GM19328 (cell line): ENCODE results near the gene BRIP1.

Experiments used
- ATAC-seq: cut with Tn5 transposase; IDR thresholded peaks from one replicate; pipeline ENCODE4 v1.9.1; 2021; ENCODE audit warnings: mild to moderate bottlenecking, moderate library complexity; ENCODE audit not compliant: unreplicated experiment

Gene BRIP1

DNA sequence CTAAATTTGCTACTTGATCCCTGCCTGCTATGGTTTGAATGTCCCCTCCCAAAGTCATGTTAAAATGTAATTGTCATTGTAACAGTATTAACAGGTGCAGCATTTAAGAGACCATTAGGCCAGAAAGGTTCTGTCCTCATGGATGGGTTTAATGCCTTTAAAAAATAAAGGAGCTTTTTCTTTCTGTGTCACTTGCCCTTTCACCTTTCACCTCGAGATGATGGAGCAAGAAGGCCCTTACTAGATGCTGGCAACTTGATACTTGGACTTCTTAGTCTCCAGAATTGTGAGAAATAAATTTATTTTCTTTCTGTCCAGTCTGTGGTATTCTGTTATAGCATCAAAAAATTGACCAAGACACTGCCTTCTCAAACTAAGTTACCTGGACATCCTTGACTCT is 98.5 kb downstream of the BRIP1 start:
- no peak for ATAC-seq

DNA sequence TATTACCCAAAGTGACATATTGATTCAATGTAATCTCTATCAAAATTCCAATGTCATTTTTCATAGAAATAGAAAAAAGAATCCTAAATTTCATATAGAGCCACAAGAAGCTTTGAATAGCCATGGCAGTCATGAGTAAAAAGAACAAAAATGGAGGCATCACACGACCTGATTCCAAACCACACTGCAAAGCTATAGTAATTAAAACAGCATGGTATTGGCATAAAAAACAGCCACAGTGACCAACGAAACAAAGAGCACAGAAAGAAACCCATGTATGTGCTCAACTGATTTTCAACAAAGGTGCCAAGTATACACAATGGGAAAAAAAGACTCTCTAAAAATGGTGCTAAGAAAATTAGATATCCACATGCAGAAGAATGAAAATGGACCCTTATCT is 101.5 kb downstream of the BRIP1 start:
- no peak for ATAC-seq

DNA sequence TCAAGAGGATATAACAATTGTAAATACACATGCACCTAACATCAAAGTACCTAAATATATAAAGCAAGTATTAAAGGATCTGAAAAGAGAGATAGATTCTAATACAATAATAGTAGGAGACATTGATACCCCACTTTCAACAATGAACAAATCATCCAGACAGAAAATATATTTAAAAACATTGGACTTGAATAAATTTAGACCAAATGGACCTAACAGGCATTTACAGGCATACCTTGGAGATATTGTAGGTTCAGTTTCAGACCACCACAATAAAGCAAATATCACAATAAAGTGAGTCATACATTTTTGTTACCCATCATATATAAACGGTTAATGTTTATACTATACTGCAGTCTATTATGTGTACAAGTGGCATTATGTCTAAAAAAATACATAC is 104.0 kb downstream of the BRIP1 start:
- no peak for ATAC-seq

DNA sequence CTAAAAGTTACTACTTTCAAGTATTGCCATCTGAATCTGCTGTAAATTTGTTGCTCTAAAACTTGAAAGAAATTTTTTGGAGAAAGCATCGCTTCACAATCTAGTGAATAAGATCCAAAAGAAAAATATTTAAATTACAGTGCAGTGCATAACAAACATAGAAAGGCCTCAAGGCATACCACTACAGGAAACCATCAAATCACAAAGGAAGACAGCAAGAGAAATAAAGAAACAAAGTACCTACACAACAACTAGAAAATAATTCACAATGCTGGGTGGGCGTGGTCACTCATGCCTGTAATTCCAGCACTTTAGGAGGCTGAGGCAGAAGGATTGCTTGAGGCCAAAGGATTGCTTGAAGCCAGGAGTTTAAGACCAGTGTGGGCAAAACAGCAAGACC is 104.9 kb downstream of the BRIP1 start:
- no peak for ATAC-seq

DNA sequence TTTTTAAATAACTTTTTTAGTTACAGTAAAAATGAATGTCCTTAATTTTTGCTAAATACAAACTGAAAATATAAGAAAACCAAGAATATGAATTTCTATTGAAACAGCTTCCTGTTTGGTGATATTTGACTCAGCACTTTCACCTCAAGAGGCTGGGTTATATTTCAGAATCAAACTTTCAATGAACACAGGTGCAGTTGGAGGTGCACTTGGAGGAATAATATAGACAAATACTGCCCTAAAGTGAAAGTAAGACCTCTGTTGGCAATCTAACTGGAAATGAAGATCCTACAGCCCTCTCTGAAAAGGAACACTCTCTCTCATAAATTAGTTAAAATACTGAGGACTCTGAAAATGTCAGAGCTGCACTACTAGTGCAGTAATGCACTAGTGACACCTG is 106.2 kb downstream of the BRIP1 start:
- ATAC-seq: no peak

DNA sequence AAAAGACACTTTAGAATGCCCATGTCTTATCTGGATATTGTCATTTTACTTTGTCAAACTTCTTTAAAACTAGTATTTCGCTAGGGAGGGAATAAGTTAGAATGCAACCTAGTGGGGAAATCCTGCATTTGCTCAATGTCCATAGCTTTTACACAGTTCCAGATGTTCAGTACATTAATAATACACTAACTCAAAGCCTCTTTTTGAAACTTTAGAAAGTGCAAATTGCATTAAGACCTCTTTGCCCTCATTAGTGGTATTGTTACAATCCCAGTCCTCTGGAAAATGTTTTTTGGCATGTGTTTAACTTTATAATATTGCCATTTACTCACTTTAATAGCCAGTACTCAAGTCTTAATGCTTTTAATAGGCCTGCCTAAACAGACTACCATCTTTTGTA is 106.8 kb downstream of the BRIP1 start:
- ATAC-seq: no peak

DNA sequence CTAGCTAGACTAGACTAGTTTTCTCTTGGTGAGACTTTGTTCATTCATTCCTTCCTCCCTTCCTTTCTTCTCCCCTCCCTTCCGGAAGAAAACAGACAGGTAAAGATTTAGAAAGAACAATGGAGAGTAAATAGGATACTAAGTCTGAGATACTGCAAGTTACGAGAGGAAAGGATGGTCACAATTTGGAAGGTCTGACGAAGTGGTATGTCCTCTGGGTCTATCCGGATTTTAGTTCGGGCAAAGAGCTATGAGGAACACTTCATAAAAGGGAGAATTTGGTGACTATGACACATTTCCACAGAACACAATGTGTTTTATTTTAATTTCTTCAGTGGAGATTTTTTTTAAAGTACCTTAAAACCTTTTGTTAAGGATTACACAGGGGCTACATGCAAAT is 107.7 kb downstream of the BRIP1 start:
- no peak for ATAC-seq

DNA sequence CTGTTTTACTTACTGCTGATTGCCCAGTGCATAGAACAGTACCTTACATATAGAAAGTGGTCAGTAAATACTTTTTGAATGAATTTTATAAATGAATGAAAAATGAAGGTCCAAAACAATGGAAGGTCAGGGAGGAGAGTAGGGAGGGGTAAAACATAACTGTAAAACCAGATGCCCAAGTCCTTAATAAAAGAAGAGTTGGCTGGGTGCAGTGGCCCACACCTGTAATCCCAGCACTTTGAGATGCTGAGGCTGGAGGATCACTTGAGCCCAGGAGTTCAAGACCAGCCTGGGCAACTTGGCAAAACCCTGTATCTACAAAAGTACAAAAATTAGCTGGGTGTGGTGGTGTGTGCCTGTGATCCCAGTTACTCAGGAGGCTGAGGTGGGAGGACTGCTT is 108.2 kb downstream of the BRIP1 start:
- no peak for ATAC-seq

DNA sequence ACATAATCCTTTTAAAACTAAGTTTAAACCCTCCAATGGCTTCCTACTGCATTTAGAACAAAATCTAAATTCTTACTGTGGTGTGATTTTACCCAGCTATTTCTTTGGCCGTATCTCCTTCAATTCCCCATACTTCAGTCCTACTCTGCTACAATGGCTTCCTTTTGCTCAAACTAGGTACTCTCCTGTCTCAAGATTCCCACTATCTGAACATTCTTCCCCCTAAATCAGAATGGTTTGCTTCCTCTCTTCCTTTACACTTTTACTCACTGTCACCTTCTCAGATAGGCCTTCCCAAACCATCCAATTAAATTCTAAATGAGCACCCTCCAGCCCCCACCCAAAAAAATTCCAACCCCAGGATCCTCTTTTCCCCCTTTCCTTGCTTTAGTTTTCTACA is 109.2 kb downstream of the BRIP1 start:
- ATAC-seq: no peak

DNA sequence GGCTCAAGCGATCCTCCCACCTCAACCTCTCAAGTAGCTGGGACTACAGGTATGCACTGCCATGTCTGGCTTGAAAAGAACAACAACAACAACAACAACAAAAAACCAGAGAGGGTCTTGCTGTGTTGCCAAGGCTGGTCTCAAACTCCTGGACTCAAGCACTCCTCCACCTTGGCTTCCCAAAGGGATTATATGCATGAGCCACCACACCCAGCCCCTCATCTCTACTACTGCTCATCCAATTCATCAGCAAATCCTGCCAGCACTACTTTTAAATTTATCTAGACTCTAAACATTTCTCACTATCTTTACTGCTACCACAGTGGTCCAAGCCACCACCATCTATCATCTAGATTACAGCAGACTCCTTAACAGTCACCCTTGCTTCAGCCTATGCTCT is 109.6 kb downstream of the BRIP1 start:
- ATAC-seq: no peak

DNA sequence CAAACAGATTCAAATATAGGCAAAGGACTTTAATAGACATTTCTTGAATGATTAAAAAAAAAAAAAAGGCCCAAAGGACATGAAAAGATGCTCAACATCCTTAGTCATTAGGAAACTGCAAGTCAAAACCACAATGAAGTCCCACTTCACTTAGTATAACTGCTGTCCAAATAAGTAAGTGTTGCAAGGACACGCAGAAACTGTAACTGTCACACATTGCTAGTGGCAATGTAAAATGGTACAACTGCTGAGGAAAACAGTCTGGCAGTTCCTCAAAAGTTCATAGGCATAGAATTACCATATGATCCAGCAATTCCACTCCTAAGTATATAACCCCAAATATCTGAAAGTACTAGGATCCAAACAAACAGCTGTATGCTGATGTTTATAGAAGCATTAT is 112.7 kb downstream of the BRIP1 start:
- peak; percentile 60 for ATAC-seq

DNA sequence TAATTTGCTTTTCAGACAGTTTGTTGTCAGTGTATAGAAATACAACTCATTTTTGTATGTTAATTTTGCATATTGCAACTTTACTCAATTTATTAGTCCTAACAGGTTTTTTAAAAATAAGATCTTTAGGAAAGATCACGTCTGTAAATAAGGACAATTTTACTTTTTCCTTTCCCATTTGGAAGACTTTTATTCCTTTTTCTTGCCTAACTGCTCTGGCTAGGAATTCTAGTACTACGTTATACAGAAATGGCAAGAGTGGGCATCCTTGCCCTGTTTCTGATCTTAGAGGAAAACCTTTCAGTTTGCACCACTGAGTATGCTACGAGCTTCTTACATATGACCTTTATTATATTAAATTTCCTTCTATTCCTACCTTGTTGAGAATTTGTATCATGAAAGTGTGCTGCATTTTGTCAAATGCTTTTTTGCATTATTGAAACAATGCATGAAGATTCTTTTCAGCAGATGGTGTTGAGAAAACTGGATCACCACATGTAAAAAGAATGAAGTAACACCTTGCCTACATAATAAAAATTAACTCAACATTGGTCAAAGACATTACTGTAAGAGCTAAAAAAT is 113.4 kb downstream of the BRIP1 start:
- no peak for ATAC-seq

DNA sequence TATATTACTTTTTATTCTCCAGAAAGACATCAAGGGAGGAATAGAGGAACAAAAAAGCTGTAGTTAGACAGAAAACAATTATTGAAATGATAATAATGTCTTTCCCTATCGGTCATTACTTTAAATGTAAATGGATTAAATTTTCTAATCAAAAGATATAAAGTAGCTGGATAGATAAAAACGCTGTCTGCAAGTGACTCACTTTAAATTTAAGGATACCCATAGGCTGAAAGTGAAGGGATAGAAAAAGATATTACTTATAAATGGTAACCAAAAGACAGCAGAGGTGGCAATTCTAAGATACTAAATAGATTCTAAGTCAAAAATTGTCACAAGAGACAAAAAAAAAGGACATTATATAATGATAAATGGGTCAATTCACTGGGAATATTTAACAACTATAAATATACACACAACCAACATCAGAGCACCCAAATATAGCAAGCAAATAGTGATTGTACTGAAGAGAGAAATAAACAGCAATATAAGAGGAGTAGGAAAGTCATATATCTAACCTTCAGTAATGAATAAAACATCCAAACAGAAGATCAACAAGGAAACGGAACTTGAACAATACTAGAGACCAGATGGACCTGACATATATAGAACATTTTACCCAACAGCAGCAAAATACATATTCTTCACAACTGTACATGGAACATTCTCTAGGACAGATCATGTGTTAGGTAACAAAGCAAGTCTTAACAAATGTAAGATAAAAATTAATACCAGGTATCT is 116.9 kb downstream of the BRIP1 start:
- ATAC-seq: no peak

DNA sequence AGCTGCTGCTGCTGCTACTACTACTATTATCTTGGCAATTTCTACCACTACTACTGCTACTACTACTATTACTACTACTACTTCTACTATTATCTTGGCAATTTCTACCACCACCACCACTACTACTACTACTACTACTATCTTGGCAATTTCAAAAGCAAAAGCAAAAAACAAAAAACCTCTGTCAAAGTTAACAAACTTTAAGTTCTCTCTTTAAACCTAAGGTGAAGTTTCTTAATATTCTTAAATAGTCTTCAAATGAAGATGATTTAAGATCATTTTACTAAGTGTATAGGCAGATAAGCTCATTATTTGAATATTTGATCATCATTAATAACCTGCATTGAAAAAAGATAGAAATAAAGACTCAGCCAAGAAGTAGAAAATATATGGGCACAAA is 118.5 kb downstream of the BRIP1 start:
- ATAC-seq: no peak

DNA sequence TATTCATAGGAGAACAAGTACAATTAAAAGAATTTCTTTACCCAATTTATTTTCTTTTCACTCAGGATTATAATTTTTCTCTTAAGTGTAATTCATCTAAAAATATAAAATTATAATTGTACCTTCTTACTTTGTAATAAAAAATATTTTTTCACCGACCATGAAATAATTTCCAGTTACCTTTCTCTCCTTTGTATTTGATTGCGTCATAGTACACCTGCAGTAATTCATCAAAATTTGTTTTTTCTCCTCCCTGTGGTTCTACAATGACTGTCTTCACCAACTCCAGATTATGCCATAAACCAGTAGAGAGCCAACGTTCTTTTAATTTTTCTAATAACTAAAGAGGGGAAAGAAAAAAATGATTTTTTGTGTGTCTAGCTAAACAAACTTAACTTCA is 119.1 kb downstream of the BRIP1 start:
- ATAC-seq: no peak

DNA sequence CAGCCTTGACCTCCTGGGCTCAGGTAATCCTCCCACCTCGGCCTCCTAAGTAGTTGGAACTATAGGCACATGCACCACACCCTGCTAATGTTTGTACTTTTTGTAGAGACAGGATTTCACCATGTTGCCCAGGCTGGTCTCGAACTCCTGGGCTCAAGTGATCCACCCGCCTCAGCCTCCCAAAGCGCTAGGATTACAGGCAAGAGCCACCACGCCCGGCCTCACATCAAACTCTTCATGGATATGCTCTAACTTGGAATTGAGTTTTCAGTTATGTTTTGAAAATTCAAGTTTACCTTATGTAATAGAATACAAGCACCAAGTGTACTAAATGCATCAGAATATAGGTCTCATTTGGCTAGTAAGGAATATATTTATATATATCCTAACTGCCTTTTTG is 119.6 kb downstream of the BRIP1 start:
- ATAC-seq: no peak

DNA sequence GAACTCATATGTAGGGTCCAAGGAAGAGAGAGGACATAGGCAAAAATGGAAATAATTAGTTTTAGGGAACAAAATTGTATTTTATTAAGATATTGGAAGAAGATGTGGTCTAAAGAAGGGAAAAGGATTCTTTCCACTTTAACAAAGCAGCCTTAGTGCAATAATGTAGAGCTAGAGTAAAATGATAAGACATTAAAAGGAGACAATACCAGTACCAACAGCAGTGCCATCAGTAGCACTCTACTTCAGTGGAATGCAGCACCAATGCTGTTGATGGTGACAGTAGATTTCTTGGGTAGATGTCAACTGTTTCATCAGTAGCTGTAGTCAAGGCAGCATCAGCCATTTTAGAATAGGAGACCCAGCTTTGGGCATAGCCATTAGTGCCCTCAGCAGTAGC is 124.3 kb downstream of the BRIP1 start:
- no peak for ATAC-seq

DNA sequence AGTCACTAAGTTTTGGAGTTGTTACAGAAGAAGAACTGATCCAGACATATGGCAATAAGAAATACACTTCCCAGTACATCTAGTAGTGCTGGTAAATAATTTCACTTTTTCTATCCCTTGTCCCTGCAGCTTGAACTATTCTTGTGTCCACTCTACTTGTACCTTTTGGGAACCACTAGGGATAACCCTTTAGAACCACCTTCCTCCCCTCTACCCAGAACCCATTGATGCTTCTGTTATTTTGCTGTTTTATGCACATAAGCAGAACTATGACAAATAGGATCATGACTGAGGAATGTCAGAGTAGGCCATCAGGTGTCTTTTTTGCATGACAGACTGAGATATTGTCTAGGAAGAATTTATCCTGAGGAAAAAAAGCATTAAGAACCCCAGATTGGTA is 125.1 kb downstream of the BRIP1 start:
- ATAC-seq: no peak

DNA sequence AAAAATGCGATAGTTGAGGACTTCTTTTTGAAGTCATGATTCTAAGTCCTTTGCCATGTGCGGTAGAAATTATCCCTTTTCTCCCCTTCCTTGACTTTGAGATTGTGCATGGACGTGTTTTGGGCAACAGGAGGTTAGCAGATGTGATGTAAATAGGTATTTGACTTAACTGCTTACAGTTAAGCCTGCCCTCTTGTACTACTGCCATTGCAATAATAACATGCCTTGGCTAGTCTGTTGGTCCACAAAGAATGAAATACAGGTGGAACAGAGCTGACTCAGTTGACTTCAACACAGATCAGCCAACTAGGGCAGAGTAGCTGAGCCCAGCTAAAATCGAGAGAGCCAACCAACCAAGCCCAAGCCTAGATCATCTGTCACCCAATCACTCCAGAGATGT is 125.5 kb downstream of the BRIP1 start:
- ATAC-seq: no peak

DNA sequence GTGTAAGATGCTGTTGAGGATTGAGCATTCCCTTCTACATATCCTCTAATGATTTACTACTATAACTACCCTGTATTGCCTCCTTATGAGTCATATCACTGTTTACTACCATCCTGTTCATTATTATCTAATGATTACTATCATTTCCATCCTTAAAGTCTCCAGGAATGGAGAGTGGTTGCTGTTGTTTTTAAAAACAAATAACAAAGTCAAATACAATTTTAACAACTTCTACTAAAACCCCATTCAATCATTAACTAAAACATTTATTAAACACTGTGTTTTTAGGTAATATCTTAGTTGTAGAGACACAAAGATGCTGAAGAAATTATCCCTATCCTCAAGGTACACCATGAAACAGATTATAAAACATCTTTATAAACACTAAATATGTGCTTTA is 126.9 kb downstream of the BRIP1 start:
- ATAC-seq: no peak

DNA sequence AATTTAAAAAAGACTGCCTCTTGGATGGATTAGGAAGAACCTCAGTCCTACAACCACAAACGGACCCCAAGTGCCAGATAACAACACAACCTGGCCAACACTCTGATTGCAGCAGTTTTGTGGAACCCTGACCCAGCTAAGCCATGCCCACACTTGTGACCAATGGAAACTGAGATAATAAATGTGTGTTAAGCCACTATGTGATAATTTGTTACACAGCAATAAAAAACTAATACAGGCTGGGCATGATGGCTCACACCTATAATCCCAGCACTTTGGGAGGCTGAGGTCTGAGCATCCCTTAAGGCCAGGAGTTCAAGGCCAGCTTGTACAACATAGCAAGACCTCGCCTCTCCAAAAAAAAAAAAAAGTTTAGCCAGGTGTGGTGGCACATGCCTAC is 127.5 kb downstream of the BRIP1 start:
- ATAC-seq: no peak

DNA sequence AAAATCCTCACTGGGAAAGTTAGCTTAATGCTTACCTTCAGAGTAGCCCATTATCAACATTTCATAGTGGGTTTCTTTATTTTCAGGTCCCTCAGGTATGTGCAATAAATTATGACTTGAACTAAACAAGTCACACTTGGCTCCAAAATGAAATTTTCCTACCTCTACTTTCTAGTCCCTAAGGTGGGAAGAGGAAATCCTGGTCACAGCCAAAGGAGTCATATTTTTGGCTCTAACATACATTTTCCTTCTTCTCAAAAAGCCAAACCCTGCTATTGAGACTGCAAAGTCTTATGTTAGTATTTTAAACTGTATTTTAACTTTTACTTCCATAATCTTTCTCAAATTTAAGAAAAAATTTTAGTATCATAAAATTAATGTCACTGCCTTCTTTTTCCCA is 128.9 kb downstream of the BRIP1 start:
- ATAC-seq: no peak

DNA sequence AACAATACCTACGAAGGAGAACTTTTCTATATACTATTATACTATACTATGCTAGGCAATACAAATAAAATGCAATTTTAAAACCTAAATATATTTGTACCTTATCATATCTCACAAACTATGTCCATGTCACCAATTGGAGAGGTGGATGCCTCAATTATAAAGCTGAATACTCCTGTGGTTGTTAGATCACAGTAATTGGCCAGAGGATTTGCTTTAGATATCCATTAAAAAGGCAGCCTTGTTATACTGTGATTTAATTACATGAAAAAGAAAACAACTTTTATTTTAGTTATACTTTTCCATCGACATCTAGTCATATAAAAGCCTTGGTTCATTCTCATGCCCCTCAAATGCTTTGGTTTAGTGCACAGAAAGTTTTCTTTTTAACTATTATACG is 129.3 kb downstream of the BRIP1 start:
- no peak for ATAC-seq
